ENCODE measurements around the gene NDUFV2. TPM values are rescaled to one million over a fixed set of nuclear protein-coding genes. Genes with fewer than 3 reads are reported as not detected.
A peak's percentile ranks its signal among the peaks of the same experiment; 100 is the strongest.

NDUFV2 gene
- total RNA-seq, 2 experiments from 2014 or later: 177 to 185 TPM

GRCh38 chr18:9130195-9130594 is 27.7 kb downstream of the NDUFV2 start:
- no peak overlapping the region for H3K4me3 Mint-ChIP-seq
- ChIA-PET POLR2A (no interaction called here), CTCF (interaction anchor here (1.1 kb wide), 1 partner anchor 13 kb away, joined by 4 read pairs; no protein-coding TSS in a partner anchor)
- no peak overlapping the region for H3K27ac Mint-ChIP-seq
- no peaks in the 10 kb centered on the region for H3K27me3 Mint-ChIP-seq
- peaks cover 52% of the 10 kb centered on the region for H3K4me1 Mint-ChIP-seq
- DNase-seq: no peak
- H3K9me3 Mint-ChIP-seq: no peaks in the 10 kb centered on the region
- peaks cover 63% of the 10 kb centered on the region for H3K36me3 Mint-ChIP-seq (ENCODE audit: low read depth)

GRCh38 chr18:9130806-9131205 is 28.3 kb downstream of the NDUFV2 start:
- no peaks in the 10 kb centered on the region for H3K9me3 Mint-ChIP-seq
- ChIA-PET POLR2A (no interaction called here), CTCF (no interaction called here)
- H3K4me1 Mint-ChIP-seq: peaks cover 52% of the 10 kb centered on the region
- no peaks in the 10 kb centered on the region for H3K27me3 Mint-ChIP-seq
- no peak overlapping the region for H3K4me3 Mint-ChIP-seq
- no peak for DNase-seq
- H3K27ac Mint-ChIP-seq: no peak overlapping the region
- peaks cover 63% of the 10 kb centered on the region for H3K36me3 Mint-ChIP-seq (ENCODE audit: low read depth)

GRCh38 chr18:9132628-9133027 is 30.1 kb downstream of the NDUFV2 start:
- H3K36me3 Mint-ChIP-seq (ENCODE audit: low read depth): peaks cover 53% of the 10 kb centered on the region
- no peak for DNase-seq
- no peaks in the 10 kb centered on the region for H3K9me3 Mint-ChIP-seq
- H3K27ac Mint-ChIP-seq: no peak overlapping the region
- no peaks in the 10 kb centered on the region for H3K27me3 Mint-ChIP-seq
- POLR2A ChIA-PET: no interaction called here
- CTCF ChIA-PET: interaction anchor here (1.4 kb wide), 1 partner anchor 31 kb away, joined by 5 read pairs; no protein-coding TSS in a partner anchor
- H3K4me3 Mint-ChIP-seq: no peak overlapping the region
- peaks cover 49% of the 10 kb centered on the region for H3K4me1 Mint-ChIP-seq

DNA sequence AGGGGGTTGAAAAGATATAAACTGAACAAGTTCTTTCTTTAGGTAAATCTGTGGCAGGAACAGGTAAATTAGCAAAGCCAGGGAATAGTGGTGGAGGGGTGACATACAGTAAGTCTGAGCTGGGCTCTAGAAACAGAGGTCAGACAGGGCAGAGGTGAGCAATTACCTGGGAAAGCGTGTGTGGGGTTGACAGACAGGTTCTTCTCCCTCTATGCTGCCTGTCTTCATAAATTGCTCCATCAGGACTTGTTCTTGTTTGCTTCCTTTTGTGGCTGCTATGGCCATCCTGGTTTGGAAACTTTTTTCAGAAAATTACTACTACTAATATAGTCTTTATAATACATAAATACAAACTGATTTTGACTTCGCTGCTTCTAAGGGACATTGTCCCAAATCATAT is 30.7 kb downstream of the NDUFV2 start:
- Mint-ChIP-seq H3K4me1 (peaks cover 45% of the 10 kb centered on the region), H3K4me3 (no peak overlapping the region), H3K9me3 (no peaks in the 10 kb centered on the region), H3K27ac (no peak overlapping the region), H3K27me3 (no peaks in the 10 kb centered on the region), H3K36me3 (ENCODE audit: low read depth) (peaks cover 48% of the 10 kb centered on the region)
- POLR2A ChIA-PET: no interaction called here
- DNase-seq: no peak
- CTCF ChIA-PET: no interaction called here

GRCh38 chr18:9135081-9135911 is 32.8 kb downstream of the NDUFV2 start:
- Mint-ChIP-seq H3K27me3 (no peaks in the 10 kb centered on the region), H3K27ac (peak overlapping the region; percentile 99), H3K36me3 (ENCODE audit: low read depth) (peaks cover 49% of the 10 kb centered on the region), H3K4me3 (peak overlapping the region; percentile 95), H3K9me3 (no peaks in the 10 kb centered on the region), H3K4me1 (peaks cover 52% of the 10 kb centered on the region)
- ChIA-PET CTCF (interaction anchor here (0.5 to 2.5 kb wide), 8 partner anchors 8 to 754 kb away, joined by 3 to 6 read pairs (median 3); no protein-coding TSS in a partner anchor), POLR2A (no interaction called here)
- DNase-seq: no peak

GRCh38 chr18:9135912-9136314 is 33.4 kb downstream of the NDUFV2 start:
- Mint-ChIP-seq H3K4me1 (peaks cover 57% of the 10 kb centered on the region), H3K36me3 (ENCODE audit: low read depth) (peaks cover 47% of the 10 kb centered on the region), H3K9me3 (no peaks in the 10 kb centered on the region), H3K27me3 (no peaks in the 10 kb centered on the region), H3K27ac (peak overlapping the region; percentile 99), H3K4me3 (peak overlapping the region; percentile 95)
- no peak for DNase-seq
- ChIA-PET CTCF (interaction anchor here (0.7 to 2.5 kb wide), 4 partner anchors 9 to 45 kb away, joined by 3 to 6 read pairs (median 4); no protein-coding TSS in a partner anchor), POLR2A (no interaction called here)

GRCh38 chr18:9136315-9137155 is 34.0 kb downstream of the NDUFV2 start, which contains the start of gene ANKRD12:
TSS of gene ANKRD12 (plus strand) at chr18:9136781. CDS start at chr18:9182433, 45,652 bp downstream.
- DNase-seq: peak; percentile 96
- Mint-ChIP-seq H3K27ac (peak within 1 kb of the TSS; percentile 99), H3K27me3 (no peaks in the 10 kb centered on the region), H3K9me3 (no peaks in the 10 kb centered on the region), H3K36me3 (ENCODE audit: low read depth) (peaks cover 49% of the 10 kb centered on the region), H3K4me1 (peaks cover 63% of the 10 kb centered on the region), H3K4me3 (peak within 1 kb of the TSS; percentile 95)
- CTCF ChIA-PET: interaction anchor here (0.7 to 2.5 kb wide), 4 partner anchors 13 to 45 kb away, joined by 3 to 6 read pairs (median 4); no protein-coding TSS in a partner anchor
- POLR2A ChIA-PET: no interaction called here

DNA sequence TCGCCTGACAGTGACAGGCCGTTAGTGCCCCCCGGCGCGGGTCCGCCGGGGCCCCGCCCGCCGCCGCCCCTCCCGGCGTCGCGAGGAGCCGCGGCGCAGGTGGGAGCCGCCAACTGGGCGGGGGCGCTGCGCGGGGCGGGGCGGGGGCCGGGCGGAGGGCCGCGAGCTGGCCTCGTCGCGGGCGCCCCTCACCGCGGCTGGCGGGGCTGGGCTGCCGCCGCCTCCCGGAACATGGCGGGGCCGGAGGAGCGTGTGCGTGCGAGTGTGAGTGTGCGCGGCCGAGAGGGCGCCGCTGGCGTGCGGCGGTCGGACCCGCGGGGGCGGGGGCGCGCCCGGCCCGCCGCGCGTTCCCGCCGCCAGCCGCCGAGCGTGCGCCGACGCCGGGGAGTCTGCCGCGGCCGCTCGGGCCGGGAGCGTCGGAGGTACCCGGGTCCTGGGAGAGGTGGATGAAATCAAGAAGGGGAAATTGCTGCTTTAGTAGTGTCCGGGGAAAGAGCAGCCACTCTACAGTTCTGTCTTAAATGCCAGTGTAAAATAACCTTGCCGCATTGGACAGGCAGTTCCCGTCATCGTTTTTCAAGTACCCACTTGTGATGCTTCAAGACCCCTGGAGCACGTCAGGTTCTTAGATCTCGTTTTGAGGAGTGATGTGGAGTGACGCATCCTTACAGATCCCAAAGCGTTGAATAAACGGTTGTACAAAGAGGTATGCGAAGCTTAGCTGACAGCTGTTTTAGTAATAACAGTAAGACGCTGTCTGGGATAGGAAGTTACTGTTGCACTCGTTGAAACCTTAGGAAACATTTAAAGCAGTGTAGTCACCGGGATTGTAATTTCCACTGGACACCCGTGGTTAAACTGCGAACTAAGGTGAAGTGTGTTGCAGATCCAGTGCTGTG is 34.9 kb downstream of the NDUFV2 start:
- H3K4me3 Mint-ChIP-seq: peak overlapping the region; percentile 94
- DNase-seq: peak; percentile 68
- peak overlapping the region; percentile 96 for H3K27ac Mint-ChIP-seq
- ChIA-PET POLR2A (no interaction called here), CTCF (interaction anchor here (1.0 to 2.5 kb wide), 5 partner anchors 13 to 336 kb away, joined by 3 to 6 read pairs (median 4); no protein-coding TSS in a partner anchor)
- peaks cover 45% of the 10 kb centered on the region for H3K36me3 Mint-ChIP-seq (ENCODE audit: low read depth)
- H3K4me1 Mint-ChIP-seq: peaks cover 64% of the 10 kb centered on the region
- no peaks in the 10 kb centered on the region for H3K9me3 Mint-ChIP-seq
- H3K27me3 Mint-ChIP-seq: no peaks in the 10 kb centered on the region

DNA sequence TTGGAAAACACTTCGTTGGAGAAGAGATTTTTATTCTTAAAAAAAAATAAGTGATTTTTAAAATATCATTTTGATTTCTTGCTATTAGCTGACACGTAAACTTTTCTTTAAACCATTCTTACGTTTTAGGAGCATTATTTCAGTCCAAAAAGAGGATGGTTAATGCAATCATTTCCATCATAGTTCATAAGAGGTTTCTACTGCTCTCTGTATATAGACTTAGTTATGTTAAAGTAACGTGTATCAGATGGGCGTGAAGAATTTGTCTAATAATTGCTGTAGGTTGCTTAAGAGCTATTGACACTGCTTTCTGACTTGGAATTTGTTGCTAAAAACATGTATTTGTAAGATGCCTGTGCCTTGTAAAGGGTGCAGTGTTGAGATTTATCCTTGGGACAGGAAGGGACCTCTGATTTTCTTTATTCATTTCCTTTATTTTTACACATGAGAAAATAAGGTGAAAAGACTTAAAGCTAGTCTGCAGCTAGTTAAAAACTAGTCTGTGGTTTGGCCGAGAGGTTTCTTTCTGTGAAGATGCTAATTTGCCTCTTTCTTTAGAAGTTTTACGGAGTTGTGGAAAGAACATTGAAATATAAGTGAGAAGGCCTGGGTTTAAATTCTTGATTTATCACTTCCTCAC is 37.0 kb downstream of the NDUFV2 start:
- Mint-ChIP-seq H3K36me3 (ENCODE audit: low read depth) (peaks cover 41% of the 10 kb centered on the region), H3K4me1 (peaks cover 64% of the 10 kb centered on the region), H3K4me3 (peak overlapping the region; percentile 94), H3K27me3 (no peaks in the 10 kb centered on the region), H3K27ac (peak overlapping the region; percentile 81), H3K9me3 (no peaks in the 10 kb centered on the region)
- ChIA-PET POLR2A (no interaction called here), CTCF (interaction anchor here (1.1 to 1.4 kb wide), 3 partner anchors 22 to 66 kb away, joined by 3 to 5 read pairs (median 3); no protein-coding TSS in a partner anchor)
- DNase-seq: no peak

GRCh38 chr18:9140381-9140780 is 37.9 kb downstream of the NDUFV2 start:
- Mint-ChIP-seq H3K27ac (peak overlapping the region; percentile 81), H3K4me3 (peak overlapping the region; percentile 74), H3K27me3 (no peaks in the 10 kb centered on the region), H3K4me1 (peaks cover 61% of the 10 kb centered on the region), H3K9me3 (no peaks in the 10 kb centered on the region), H3K36me3 (ENCODE audit: low read depth) (peaks cover 41% of the 10 kb centered on the region)
- no peak for DNase-seq
- POLR2A ChIA-PET: no interaction called here
- CTCF ChIA-PET: interaction anchor here (1.1 to 1.4 kb wide), 3 partner anchors 23 to 67 kb away, joined by 3 to 5 read pairs (median 3); no protein-coding TSS in a partner anchor

- POLR2A ChIA-PET: no interaction called here
- no peaks in the 10 kb centered on the region for H3K27me3 Mint-ChIP-seq
- H3K9me3 Mint-ChIP-seq: no peaks in the 10 kb centered on the region
- peak overlapping the region; percentile 81 for H3K27ac Mint-ChIP-seq
- CTCF ChIA-PET: interaction anchor here (0.8 to 1.1 kb wide), 3 partner anchors 14 to 58 kb away, joined by 3 to 4 read pairs (median 3); no protein-coding TSS in a partner anchor
- DNase-seq: no peak
- H3K36me3 Mint-ChIP-seq (ENCODE audit: low read depth): peaks cover 36% of the 10 kb centered on the region
- peak overlapping the region; percentile 74 for H3K4me3 Mint-ChIP-seq
- peaks cover 61% of the 10 kb centered on the region for H3K4me1 Mint-ChIP-seq
Measured at GRCh38 chr18:9140984-9141383, 38.5 kb downstream of the NDUFV2 start.
